SU-DHL-6 (cell line): ENCODE results near the gene MAPK8IP1.

ENCODE experiments used
- CTCF ChIP-seq: fragments of 200-600 bp; sonication (generic); IDR thresholded peaks from one replicate; pipeline ENCODE4 v1.5.1; 2017; ENCODE audit warnings: antibody characterized with exemption, mild to moderate bottlenecking, low read length, moderate library complexity; ENCODE audit not compliant: insufficient read depth, poor library complexity, severe bottlenecking
- EZH2phosphoT487 ChIP-seq: fragments of 200-600 bp; sonication (generic), shearing (Covaris generic); conservative IDR thresholded peaks from 2 replicates; pipeline ENCODE4 v1.6.1; 2018; ENCODE audit warnings: mild to moderate bottlenecking, antibody characterized with exemption, low read length, moderate library complexity, mixed read lengths

GRCh38 chr11:45848654-45849081 is 36.8 kb upstream of the MAPK8IP1 start:
- TF ChIP-seq CTCF: no peak
- TF ChIP-seq EZH2phosphoT487: no peak
